VCaP (cell line): ENCODE results near the gene GPR132.

Experiments used
- H3K27ac ChIP-seq: fragments of 450-650 bp; 2 replicates; pipeline ENCODE4 v1.5.1; 2017
- CTCF ChIP-seq: fragments of 450-650 bp; conservative IDR thresholded peaks from 2 replicates; pipeline ENCODE4 v1.5.1; 2017; ENCODE audit warnings: mild to moderate bottlenecking, moderate library complexity

GPR132 gene

GRCh38 chr14:105102361-105102870, 37.2 kb upstream of the GPR132 start:
- H3K27ac ChIP-seq, result no peak overlapping the region
- no peak for TF ChIP-seq CTCF

- H3K27ac ChIP-seq, result no peak overlapping the region
- TF ChIP-seq CTCF, result no peak
These were observed 35.7 kb upstream of the GPR132 start for GRCh38 chr14:105100910-105101309.

- TF ChIP-seq CTCF, result no peak
- no peak overlapping the region for H3K27ac ChIP-seq
These were observed 34.5 kb upstream of the GPR132 start for GRCh38 chr14:105099778-105100177.

GRCh38 chr14:105098316-105098715, 33.1 kb upstream of the GPR132 start:
- no peak overlapping the region for H3K27ac ChIP-seq
- TF ChIP-seq CTCF, result no peak

- no peak for TF ChIP-seq CTCF
- H3K27ac ChIP-seq, result no peak overlapping the region
These were observed 32.5 kb upstream of the GPR132 start for GRCh38 chr14:105097794-105098127.

GRCh38 chr14:105096206-105096875, 31.1 kb upstream of the GPR132 start:
- no peak for TF ChIP-seq CTCF
- H3K27ac ChIP-seq, result no peak overlapping the region

GRCh38 chr14:105095236-105095805, 30.1 kb upstream of the GPR132 start:
- no peak overlapping the region for H3K27ac ChIP-seq
- TF ChIP-seq CTCF, result no peak
